OCI-LY3 (cell line): ENCODE data around the gene EPB41L5.

Experiments used
- CTCF ChIP-seq: fragments of 200-600, 300-600 bp; sonication (generic); IDR thresholded peaks from 2 replicates; pipeline ENCODE4 v1.5.1; 2014; ENCODE audit warnings: antibody characterized with exemption, low read length, low read depth
- EZH2phosphoT487 ChIP-seq: fragments of 200-600 bp; shearing (Covaris generic); IDR thresholded peaks from 2 replicates; pipeline ENCODE4 v1.6.1; 2018; ENCODE audit warnings: antibody characterized with exemption, mixed run types, low read depth

GRCh38 chr2:120037995-120038541 lies 25.2 kb downstream of the EPB41L5 start:
- no peak for TF ChIP-seq CTCF
- TF ChIP-seq EZH2phosphoT487, result no peak
